ENCODE measurements around the gene TYW1B.
"Not testable (repeated sequence)": the region's sequence is repeated elsewhere in the genome, so short reads cannot be mapped to it uniquely, and the experiment has no call there.

The TYW1B gene

GRCh38 chr7:72618435-72619180 is 209.4 kb downstream of the TYW1B start:
- DNase-seq = not testable (repeated sequence)

- not testable (repeated sequence) for DNase-seq
Measured at GRCh38 chr7:72609761-72610160, 218.2 kb downstream of the TYW1B start.

DNA sequence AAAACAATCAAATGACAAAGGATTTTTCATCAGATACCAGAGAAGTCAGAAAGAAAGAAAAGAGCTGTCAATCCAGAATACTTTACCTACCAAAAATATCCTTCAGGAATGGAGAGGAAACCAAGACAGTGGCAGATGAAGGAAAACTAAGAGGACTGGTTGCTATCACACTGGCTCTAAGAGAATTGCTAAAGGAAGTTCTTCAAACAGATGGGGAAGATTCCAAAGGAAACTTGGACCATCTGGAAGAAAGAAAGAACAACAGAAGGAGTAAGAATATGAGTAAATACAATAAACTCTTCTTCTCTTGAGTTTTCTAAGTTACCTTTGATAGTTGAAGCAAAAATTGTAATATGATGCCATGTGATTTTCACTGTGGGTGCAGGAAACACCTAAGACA is 220.0 kb downstream of the TYW1B start:
- DNase-seq = not testable (repeated sequence)

- not testable (repeated sequence) for DNase-seq
Measured at GRCh38 chr7:72605863-72606431, 222.1 kb downstream of the TYW1B start.

DNA sequence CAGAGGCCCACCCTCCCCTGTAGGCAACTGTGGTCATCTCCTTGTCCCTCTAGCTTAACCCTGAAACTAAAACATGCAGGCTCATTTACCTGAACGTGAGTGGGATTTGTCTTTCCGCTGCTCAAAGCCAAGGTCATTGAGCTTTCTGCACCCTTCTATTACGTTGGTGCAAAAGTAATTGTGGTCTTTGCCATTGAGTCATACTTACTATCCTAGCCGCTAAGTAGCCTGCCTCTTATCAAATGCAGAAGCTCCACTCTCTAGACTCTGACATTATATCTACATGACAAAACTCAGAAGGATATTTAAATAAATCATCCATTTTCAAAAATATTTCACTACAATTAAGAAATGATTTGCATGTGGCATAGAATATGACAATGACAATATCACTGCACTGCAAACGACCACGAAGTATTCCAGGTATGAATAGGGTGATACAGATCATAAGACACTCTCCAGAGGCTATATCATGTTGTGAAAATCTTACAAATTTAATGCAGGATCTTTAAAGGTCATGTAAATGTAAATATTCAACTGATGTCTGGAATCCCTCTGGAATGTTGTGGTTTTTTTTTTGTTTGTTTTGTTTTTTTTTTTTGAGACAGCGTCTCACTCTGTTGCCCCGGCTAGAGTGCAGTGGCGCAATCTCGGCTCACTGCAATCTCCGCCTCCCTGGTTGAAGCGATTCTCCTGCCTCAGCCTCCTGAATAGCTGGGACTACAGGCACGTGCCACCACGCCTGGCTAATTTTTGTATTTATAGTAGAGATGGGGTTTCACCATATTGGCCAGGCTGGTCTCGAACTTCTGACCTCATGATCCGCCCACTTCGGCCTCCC is 223.0 kb downstream of the TYW1B start:
- DNase-seq = not testable (repeated sequence)

DNA sequence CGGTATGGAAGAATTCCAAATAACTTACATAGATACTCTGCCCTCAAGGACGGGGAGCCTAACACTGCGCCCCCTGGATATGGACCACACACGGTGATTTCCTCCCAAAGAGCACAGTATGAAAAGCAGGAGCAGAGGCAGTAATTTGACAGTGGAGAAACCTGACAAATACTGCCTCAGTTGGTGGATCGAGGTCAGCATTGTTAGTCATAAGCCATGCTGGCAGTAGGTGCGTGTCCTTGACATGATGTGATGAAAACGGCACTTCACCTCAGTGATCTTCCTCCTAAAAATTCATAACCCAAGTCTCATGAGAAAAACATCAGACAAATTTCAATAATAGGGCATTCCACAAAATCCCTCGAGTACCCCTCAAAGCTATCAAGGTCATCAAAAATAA is 224.5 kb downstream of the TYW1B start:
- DNase-seq = not testable (repeated sequence)

- no peak for DNase-seq
Measured at GRCh38 chr7:72603073-72603472, 224.9 kb downstream of the TYW1B start.

- DNase-seq = not testable (repeated sequence)
Measured at GRCh38 chr7:72601683-72602082, 226.3 kb downstream of the TYW1B start.

- DNase-seq = not testable (repeated sequence)
Measured at GRCh38 chr7:72590023-72590422, 238.0 kb downstream of the TYW1B start.

GRCh38 chr7:72587267-72587666 is 240.7 kb downstream of the TYW1B start:
- DNase-seq = not testable (repeated sequence)

GRCh38 chr7:72584576-72584975 is 243.4 kb downstream of the TYW1B start:
- not testable (repeated sequence) for DNase-seq

- not testable (repeated sequence) for DNase-seq
Measured at GRCh38 chr7:72583620-72584361, 244.2 kb downstream of the TYW1B start.

DNA sequence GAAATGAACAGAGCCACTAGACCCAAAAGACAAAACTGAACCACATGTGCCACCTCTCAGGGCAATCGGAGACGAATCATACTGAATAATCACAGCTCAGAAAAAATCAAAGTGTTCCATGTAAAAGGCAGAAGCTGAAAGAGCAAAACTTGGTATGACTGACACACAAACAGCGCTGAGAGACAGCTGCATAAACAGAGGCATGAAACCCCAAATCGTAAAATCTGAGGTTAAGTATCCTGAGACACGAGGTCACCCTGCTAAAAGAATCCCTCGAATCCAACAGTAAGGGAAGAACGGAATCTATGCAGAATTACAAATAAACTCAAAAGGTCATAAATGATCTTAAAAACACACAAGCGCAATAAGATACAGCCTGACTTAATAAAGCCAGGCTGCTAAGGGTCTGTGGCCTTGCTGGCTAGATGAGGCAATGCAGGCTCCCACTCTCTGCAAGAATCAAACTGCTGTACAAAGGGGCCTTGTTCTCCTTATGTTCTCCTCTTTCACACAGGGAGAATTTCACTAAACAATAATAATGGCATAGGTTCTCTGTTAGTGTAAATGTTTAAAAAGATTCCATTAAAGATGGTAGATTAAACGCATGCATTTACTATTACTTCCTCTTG is 247.7 kb downstream of the TYW1B start:
- DNase-seq = not testable (repeated sequence)

DNA sequence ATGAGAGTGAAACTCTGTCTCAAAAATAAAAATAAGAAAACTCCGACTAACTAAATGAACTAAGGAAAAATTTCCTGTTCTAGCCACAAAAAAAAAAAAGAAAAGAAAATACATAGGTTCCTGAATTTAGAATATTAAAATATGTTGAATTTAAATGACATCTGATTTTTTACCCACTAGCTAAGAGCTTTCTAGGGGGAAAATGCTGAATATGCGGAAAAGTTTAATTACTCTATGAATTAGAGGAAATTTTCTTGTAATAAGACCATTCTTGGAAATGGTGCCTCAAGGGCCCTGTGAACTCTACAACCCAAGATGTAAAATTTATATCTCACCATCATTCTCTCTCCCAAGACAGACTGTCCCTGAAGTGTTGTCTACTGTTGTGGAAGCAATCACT is 250.9 kb downstream of the TYW1B start:
- DNase-seq = no peak

- not testable (repeated sequence) for DNase-seq
Measured at GRCh38 chr7:72561988-72562387, 266.0 kb downstream of the TYW1B start.

DNA sequence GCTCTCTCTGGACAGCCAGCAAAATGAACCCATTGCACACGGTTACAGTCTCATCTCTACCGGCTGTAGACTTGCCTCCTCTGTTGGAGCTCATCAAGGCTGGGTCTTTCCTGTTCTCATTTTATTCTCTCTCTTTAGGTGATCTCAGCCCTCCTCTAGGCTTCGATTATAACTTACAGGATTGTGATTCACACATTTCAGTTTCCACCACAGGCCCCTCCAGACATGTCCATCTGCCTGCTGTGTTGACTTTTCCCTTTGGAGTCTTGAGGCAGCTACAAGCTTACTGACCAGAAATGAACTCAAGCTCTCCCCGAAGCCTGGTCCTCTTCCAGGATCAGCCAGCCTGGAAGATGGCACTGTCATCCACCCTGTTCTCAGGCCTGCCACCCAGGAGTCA is 268.5 kb downstream of the TYW1B start:
- not testable (repeated sequence) for DNase-seq

DNA sequence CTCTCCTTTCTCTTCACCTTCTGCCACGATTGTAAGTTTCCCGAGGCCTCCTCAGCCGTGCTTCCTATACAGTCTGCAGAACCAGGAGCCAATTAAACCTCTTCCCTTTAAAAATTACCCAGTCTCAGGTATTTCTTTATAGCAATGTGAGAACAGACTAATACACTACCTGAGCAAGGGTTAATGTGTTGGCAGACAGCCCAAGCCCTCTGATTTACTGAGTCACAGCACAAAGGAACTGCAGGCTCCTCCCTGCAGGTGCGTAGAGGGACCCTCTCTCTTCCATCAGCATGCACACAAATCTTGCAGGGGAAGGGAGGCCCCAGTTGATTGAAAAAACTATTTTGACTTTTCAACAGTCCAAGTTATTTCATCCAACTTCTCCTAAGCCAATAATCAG is 271.3 kb downstream of the TYW1B start:
- not testable (repeated sequence) for DNase-seq

GRCh38 chr7:72555238-72555637 is 272.8 kb downstream of the TYW1B start:
- DNase-seq = not testable (repeated sequence)

DNA sequence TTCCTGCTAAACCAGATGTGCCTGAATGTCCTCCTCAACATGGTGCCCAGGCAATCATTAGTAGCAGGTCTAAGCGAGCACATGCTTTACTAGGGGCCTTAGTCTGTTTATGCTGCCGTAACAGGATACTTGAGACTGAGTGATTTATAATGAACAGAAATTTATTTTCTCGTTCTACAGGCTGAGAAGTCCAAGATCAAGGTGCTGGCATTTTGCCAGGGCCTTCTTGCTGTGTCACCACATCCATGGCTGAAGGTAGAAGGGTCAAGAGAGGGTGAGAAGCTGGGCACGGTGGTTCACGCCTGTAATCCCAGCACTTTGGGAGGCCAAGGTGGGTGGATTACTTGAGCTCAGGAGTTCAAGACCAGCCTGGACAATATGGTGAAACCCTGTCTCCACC is 273.6 kb downstream of the TYW1B start:
- not testable (repeated sequence) for DNase-seq

DNA sequence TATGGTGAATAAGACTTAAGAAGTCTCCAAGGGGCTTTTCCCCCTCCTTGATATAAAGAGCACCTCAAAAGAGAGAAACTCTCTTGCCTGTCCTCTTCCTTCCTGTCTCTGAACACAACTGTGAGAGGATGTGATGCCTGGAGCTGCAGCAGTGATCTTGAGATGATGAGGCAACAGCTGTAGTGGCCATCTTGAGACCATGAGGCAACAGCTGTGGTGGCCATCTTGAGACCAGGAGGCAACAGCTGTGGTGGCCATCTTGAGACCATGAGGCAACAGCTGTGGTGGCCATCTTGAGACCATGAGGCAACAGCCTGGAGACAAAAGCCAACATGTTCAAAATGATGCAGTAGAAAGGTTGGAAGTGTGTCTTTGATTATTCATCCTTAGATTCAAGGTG is 277.5 kb downstream of the TYW1B start:
- not testable (repeated sequence) for DNase-seq

- not testable (repeated sequence) for DNase-seq
Measured at GRCh38 chr7:72546586-72547237, 281.3 kb downstream of the TYW1B start.

- not testable (repeated sequence) for DNase-seq
Measured at GRCh38 chr7:72544531-72544930, 283.5 kb downstream of the TYW1B start.
